ENCODE results near the gene CCDC88C. TPM values are rescaled to one million over a fixed set of nuclear protein-coding genes. Genes with fewer than 3 reads are reported as not detected.

Gene CCDC88C
- total and polyA plus RNA-seq, 2 donors (not counting 3 experiments of a cell fraction or from before 2014, with no cell fraction given) = 11.4 to 52.1 TPM

DNA sequence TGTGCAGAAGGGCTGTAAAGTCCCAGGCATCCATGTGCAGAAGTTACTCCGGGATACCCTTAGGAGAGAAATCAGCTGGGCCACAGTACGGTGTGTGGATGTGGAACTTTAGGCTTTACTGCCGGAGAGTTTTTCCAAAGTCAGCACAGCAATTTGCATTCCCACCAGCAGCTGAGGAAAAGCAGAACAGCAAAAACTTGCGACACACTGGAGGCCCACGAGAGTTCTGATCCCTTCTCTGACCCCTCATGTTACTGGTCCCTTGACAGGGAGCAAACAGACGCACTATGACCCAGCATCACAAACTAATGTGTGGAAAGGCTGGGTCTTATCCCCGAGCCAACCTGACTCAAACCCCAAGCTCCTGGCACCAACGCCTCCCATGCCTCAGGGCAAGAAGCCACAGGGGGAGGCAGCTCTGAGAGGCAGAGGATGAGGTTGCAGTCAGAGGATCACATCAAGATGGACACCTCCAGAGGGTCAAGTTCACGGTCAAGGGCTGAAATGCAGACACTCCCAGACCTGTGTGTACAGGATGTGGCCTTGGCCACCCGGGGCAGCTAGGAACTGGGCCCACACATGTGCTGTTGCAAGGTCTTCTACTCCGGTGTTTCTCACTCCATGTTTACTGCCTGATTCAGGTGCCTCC is 38.6 kb downstream of the CCDC88C start:
- no peak overlapping the region for H3K4me2 ChIP-seq (ENCODE audit: insufficient read depth, low read length)
- no peak overlapping the region for H3K4me3 ChIP-seq (replicated peaks in 1 of 3; ENCODE audit: insufficient read depth in 1 of 3, low read depth in 1 of 3, low read length in 3 of 3)
- no peak overlapping the region for H3K9ac ChIP-seq (replicated peaks; ENCODE audit: extremely low read depth, insufficient read depth, low read length)
- intact Hi-C loops (cut with micrococcal nuclease) (loop anchor here (1.0 kb wide), 2 partner anchors 39 to 55 kb away; no protein-coding TSS in a partner anchor), dilution Hi-C loops (cut with MboI; ENCODE audit: extremely low pct_ligation_motif_present, low sequenced_read_pairs) (no loop called here)
- H2AFZ ChIP-seq (ENCODE audit: low read depth, low read length) = no peak overlapping the region
- DNase-seq (ENCODE audit: low read depth, low spot score) = no peak
- H3K9me1 ChIP-seq (replicated peaks; ENCODE audit: control insufficient read depth, extremely low read depth, insufficient read depth, low read length) = no peaks in the 10 kb centered on the region
- no peak for FAIRE-seq
- ChIA-PET POLR2A (interaction anchor here (0.5 to 0.6 kb wide), 2 partner anchors 16 to 25 kb away, joined by 3 to 7 read pairs; no protein-coding TSS in a partner anchor), CTCF (interaction anchor here (1.0 to 3.2 kb wide), 3 partner anchors 21 to 56 kb away, joined by 3 to 10 read pairs (median 7); no protein-coding TSS in a partner anchor)
- H3K79me2 ChIP-seq (ENCODE audit: control insufficient read depth, insufficient read depth, low read length) = no peaks in the 10 kb centered on the region
- peaks cover 22% of the 10 kb centered on the region for H3K4me1 ChIP-seq (ENCODE audit: control insufficient read depth, extremely low read depth, insufficient read depth, low read length)
- H3K9me3 ChIP-seq (replicated peaks; ENCODE audit: control insufficient read depth, insufficient read depth, low read length) = no peaks in the 10 kb centered on the region
- H3K27ac ChIP-seq (ENCODE audit: insufficient read depth, low read depth, low read length) = no peak overlapping the region
- TF ChIP-seq FOS (IDR thresholded peaks at IDR 0.05; ENCODE audit: borderline replicate concordance, insufficient read depth, low read length) (no peak), GATA2 (IDR thresholded peaks at IDR 0.05; ENCODE audit: insufficient read depth, insufficient read length, low read depth, low read length) (no peak), POLR2A (IDR thresholded peaks at IDR 0.05; ENCODE audit: low read depth, low read length) (no peak), JUN (IDR thresholded peaks at IDR 0.05; ENCODE audit: borderline replicate concordance, insufficient read depth, insufficient read length, low read depth) (no peak), EZH2 (IDR thresholded peaks at IDR 0.05; ENCODE audit: borderline replicate concordance, low read depth, low read length, severe bottlenecking) (no peak), POLR2AphosphoS5 (IDR thresholded peaks at IDR 0.05; ENCODE audit: insufficient read depth, low read depth, low read length) (no peak), CTCF (IDR thresholded peaks at IDR 0.05; ENCODE audit: extremely low read depth in 1 of 2, insufficient read depth in 1 of 2, low read depth in 1 of 2, low read length in 2 of 2) (no peak), MYC (IDR thresholded peaks at IDR 0.05; ENCODE audit: low read depth, low read length) (no peak)
- TF ChIP-seq, protein P1, sequence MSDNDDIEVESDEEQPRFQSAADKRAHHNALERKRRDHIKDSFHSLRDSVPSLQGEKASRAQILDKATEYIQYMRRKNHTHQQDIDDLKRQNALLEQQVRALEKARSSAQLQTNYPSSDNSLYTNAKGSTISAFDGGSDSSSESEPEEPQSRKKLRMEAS (IDR thresholded peaks at IDR 0.05; ENCODE audit: insufficient read depth, insufficient read length) = no peak
- no TSS peak for BruUV-seq (replicated peaks)
- no peaks in the 10 kb centered on the region for H3K36me3 ChIP-seq (ENCODE audit: control insufficient read depth in 2 of 2, extremely low read depth in 1 of 2, insufficient read depth in 2 of 2, low read length in 2 of 2)
- H4K20me1 ChIP-seq (replicated peaks; ENCODE audit: control insufficient read depth, extremely low read depth, insufficient read depth, low read length) = no peaks in the 10 kb centered on the region
- H3K27me3 ChIP-seq (ENCODE audit: control insufficient read depth in 2 of 2, insufficient read depth in 2 of 2, low read length in 2 of 2) = no peaks in the 10 kb centered on the region

All from endothelial cell of umbilical vein (primary cell).